Mesenteric fat pad (tissue), 1 donor: ENCODE data around the gene PDGFRA. TPM values are rescaled to one million over a fixed set of nuclear protein-coding genes. Genes with fewer than 3 reads are reported as not detected.
"Not testable (repeated sequence)": the region's sequence is repeated elsewhere in the genome, so short reads cannot be mapped to it uniquely, and the experiment has no call there.

Source experiments
- DNase-seq: peaks from one replicate; pipeline ENCODE4 v3.0.0-alpha.2; 2020; ENCODE audit warnings: low spot score
- total RNA-seq: library from RNA; stranded (reverse); fragmentation: NEBNext Ultra II Directional; extraction: Animal tissue kit (Norgen Biotek cat#: 25700); gene quantifications from one replicate; pipeline ENCODE4 v1.2.1, GENCODE V29; 2021
- donor health status: DM: yes; HTN: yes; CAD: no.

The PDGFRA gene
- total RNA-seq, 1 donor from 2014 or later, result 181 TPM

- DNase-seq, result no peak
These were observed 89.8 kb downstream of the PDGFRA start for GRCh38 chr4:54318904-54319303.

- DNase-seq, result no peak
These were observed 92.0 kb downstream of the PDGFRA start for GRCh38 chr4:54320826-54321685.

DNA sequence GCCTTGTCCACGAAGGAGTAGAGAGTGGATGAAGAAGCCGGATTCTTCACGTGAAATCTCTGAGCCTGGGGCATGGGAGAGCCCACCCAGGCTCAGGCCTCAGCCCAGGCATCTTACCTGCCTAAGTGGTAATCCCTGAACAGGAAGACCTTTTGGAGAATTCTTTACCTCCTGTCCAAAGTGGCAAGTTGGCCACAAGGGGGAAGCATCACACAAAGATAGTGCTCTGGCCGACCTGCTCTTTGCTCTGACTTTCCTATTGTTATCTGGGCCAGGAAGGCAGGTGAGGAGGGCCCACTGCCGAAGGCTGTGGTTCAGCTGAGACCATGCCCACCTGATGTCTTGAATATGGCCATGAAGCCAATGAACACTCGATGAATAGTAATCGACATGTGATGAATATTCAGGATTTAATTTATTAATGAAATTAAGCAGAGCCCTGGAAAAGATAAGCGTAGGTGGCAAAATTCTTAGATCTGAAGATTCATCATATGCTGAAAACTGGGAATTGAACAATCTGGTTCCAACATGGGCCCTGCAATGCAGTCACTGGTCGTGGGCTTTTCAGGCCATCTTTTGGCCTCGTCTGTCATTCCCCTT is 93.8 kb downstream of the PDGFRA start:
- DNase-seq, result no peak

DNA sequence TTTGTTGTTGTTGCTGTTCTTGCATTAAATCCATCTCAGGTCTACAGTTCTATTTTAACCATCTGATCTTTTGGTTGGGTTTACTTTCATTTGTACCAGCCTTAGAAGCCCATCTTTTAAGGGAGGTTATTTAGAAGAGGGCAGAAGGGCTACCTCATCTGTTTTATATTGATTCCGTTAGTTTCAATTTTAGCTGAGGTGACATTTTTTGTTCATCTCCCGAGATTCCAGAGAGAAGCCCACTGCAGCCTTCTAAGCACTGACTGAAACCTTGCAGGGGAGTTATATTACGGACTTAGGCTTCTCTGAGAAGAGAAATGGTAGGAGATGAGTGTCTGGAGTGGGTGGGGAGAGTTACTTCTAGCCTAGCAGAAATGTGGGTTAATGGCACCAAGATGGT is 101.8 kb downstream of the PDGFRA start:
- no peak for DNase-seq

- no peak for DNase-seq
These were observed 103.4 kb downstream of the PDGFRA start for GRCh38 chr4:54332542-54332941.

DNA sequence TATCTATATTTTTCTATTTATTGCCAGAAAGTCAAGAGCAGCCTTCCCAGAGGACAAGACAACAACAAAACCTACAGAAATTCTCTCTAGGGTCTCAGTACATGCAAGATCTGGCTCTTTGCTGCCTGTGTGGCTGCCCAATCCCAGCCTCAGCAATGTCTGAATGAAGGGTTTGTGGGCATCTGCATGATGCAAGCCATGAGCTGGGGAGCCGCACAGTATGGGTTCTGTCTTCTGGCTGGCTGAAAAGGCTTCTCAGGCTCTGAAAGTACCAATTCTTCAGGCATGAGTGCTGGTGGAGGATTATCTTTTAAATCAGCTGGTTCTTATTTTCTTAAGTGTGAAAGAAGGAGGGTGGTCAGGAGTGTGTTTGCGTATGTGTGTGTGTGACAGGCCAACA is 104.6 kb downstream of the PDGFRA start:
- no peak for DNase-seq

DNA sequence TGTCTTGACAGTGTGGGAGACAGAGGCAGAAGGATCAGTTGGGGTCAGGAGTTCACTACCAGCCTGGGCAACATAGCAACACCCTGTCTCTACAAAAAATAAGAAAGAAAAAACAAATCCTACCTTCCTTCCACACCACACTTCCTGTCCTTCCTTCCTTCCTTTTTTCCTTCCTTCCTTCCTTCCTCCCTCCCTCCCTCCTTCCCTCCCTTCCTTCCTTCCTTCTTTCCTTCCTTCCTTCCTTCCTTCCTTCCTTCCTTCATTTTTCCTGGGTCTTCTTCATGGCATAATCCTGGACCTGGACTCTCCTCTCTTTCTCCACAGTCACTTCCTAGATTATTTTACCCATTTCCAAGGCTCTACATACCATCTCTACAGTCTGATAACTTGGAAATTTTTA is 105.7 kb downstream of the PDGFRA start:
- not testable (repeated sequence) for DNase-seq

DNA sequence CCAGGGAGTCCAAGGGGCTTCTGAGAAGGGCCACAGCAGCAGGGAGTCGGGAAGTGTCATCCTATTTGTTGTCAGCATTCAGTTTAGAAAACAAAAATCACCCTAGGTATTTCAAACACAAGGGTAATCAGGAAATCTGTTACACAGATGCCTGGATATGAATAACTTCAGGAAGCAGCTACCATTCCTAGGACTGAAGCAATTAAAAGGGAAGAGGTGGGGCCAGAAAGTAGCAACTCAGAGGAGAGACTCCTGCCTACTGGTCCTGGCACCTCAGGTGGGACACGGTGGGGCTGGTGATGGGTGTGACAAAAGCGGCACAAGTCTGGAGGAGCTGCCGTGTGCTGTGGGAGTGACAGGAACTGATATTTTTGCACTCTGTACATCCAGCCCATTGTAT is 107.9 kb downstream of the PDGFRA start:
- no peak for DNase-seq

- not testable (repeated sequence) for DNase-seq
These were observed 113.0 kb downstream of the PDGFRA start for GRCh38 chr4:54342067-54342466.

Other genes starting within 250 kb of the PDGFRA start
- gene CHIC2, start 164.7 kb upstream of the PDGFRA start, total RNA-seq, result 22.4 TPM
- gene GSX2, start 129.1 kb upstream of the PDGFRA start, total RNA-seq, result not detected